Activated CD4-positive, alpha-beta memory T cell treated with anti-CD3 and anti-CD28 coated beads for 36 hours (primary cell): ENCODE results near the gene KRTAP4-2. TPM values are rescaled to one million over a fixed set of nuclear protein-coding genes. Genes with fewer than 3 reads are reported as not detected.
"Not testable (repeated sequence)": the region's sequence is repeated elsewhere in the genome, so short reads cannot be mapped to it uniquely, and the experiment has no call there.

Source experiments
- CTCF ChIA-PET: fragments of 350-600 bp; sonication (Branson Sonifier 250); formaldehyde crosslinking; loops from one replicate; lab custom pipeline; 2021; ENCODE audit warnings: antibody characterized with exemption, inconsistent platforms; lab: Charles Lee
- POLR2A ChIA-PET: fragments of 350-600 bp; sonication (Branson Sonifier 250); formaldehyde crosslinking; loops from one replicate; lab custom pipeline; 2021; ENCODE audit warnings: antibody characterized with exemption; lab: Charles Lee
- DNase-seq: peaks from one replicate; pipeline ENCODE4 v3.0.0-alpha.2; 2020
- H3K27ac Mint-ChIP-seq: one replicate; pipeline ENCODE4 v1.8.0; 2021; ENCODE audit warnings: mixed read lengths
- H3K27me3 Mint-ChIP-seq: one replicate; pipeline ENCODE4 v1.8.0; 2021; ENCODE audit warnings: mixed read lengths
- H3K36me3 Mint-ChIP-seq: one replicate; pipeline ENCODE4 v1.8.0; 2021; ENCODE audit warnings: mixed read lengths
- H3K4me1 Mint-ChIP-seq: one replicate; pipeline ENCODE4 v1.8.0; 2021; ENCODE audit warnings: low read depth, mixed read lengths
- H3K4me3 Mint-ChIP-seq: one replicate; pipeline ENCODE4 v1.8.0; 2021; ENCODE audit warnings: mild to moderate bottlenecking, mixed read lengths
- H3K9me3 Mint-ChIP-seq: one replicate; pipeline ENCODE4 v1.8.0; 2021; ENCODE audit warnings: mixed read lengths
- intact Hi-C: fragments of 100-400 bp; cut with micrococcal nuclease; formaldehyde crosslinking; loops from one replicate; pipeline ENCODE4 v1.15.1; 2023
- total RNA-seq, 2 experiments: library from RNA; stranded (reverse); gene quantifications; one replicate each; pipeline ENCODE4 v1.2.3, GENCODE V29; 2021

KRTAP4-2 gene
- total RNA-seq, 2 experiments from 2014 or later: not detected

DNA sequence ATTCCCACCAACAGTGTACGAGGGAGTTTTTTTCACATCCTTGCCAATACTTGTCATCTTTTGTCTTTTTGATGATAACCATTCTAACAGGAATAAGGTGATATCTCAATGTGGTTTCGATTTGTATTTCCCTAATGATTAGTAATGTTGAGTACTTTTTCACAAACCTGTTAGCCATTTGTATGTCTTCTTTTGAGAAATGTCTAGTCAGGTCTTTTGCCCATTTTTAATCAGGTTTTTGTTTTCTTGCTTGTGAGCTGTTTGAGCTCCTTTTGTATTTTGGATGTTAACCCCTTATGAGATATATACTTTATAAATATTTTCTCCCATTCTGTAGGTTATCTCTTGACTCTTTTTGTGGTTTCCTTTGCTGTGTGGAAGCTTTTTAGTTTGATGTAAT lies 26.5 kb downstream of the KRTAP4-2 start:
- ChIA-PET POLR2A (no interaction called here), CTCF (no interaction called here)
- no peaks in the 10 kb centered on the region for H3K9me3 Mint-ChIP-seq
- intact Hi-C loops: no loop called here
- H3K4me1 Mint-ChIP-seq: no peaks in the 10 kb centered on the region
- H3K4me3 Mint-ChIP-seq: no peak overlapping the region
- peaks cover 2% of the 10 kb centered on the region for H3K27me3 Mint-ChIP-seq
- no peak overlapping the region for H3K27ac Mint-ChIP-seq
- DNase-seq: no peak
- no peaks in the 10 kb centered on the region for H3K36me3 Mint-ChIP-seq

DNA sequence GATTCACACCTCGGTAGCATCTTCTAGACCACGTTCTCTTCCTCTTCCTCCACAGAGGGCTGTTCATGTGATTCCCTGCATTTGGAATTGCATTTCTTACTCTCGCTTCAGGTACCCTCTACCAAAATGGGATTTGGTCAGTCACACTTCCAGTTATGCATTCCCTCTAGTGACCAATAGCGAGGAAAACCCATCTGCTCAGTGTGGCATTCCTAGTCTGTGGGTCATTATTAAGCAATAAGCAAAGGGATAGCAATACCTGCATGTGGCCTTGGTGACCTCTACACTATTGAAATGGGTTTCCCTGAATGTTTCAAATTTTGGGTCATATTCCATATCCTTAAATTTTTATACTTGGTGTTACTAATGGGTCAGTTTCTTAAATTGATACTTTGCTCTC lies 28.0 kb downstream of the KRTAP4-2 start:
- CTCF ChIA-PET: no interaction called here
- H3K9me3 Mint-ChIP-seq: no peaks in the 10 kb centered on the region
- no peaks in the 10 kb centered on the region for H3K4me1 Mint-ChIP-seq
- no peaks in the 10 kb centered on the region for H3K36me3 Mint-ChIP-seq
- POLR2A ChIA-PET: no interaction called here
- H3K27me3 Mint-ChIP-seq: no peaks in the 10 kb centered on the region
- H3K27ac Mint-ChIP-seq: no peak overlapping the region
- intact Hi-C loops: no loop called here
- DNase-seq: no peak
- no peak overlapping the region for H3K4me3 Mint-ChIP-seq

DNA sequence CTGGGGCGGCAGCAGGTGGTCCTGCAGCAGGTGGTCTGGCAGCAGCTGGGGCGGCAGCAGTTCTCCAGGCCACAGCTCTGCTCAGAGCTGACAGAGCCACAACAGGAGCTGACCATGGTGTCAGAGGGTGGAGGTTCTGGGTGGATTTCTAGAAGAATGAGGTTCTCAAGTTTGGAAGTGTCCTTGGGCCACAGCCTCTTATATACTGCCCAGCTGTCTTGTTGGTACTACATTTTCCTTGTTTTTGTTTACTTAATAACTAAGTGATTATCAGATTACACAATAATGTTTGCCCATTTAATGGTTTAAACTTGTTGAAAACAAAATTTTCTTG lies 28.4 kb downstream of the KRTAP4-2 start, which contains the start of gene KRTAP4-5:
KRTAP4-5 (minus strand) TSS at position 174 of the 334 bp plus-strand sequence; CDS start at position 116, 58 bp downstream.
- POLR2A ChIA-PET: no interaction called here
- Mint-ChIP-seq H3K36me3 (no peaks in the 10 kb centered on the region), H3K27me3 (no peaks in the 10 kb centered on the region), H3K9me3 (no peaks in the 10 kb centered on the region), H3K4me3 (no peak within 1 kb of the TSS), H3K27ac (no peak within 1 kb of the TSS), H3K4me1 (no peaks in the 10 kb centered on the region)
- DNase-seq: no peak
- CTCF ChIA-PET: no interaction called here
- intact Hi-C loops: no loop called here

- CTCF ChIA-PET, DNase-seq, H3K9me3 Mint-ChIP-seq, intact Hi-C loops, H3K27ac Mint-ChIP-seq, POLR2A ChIA-PET, H3K27me3 Mint-ChIP-seq, H3K4me3 Mint-ChIP-seq, H3K36me3 Mint-ChIP-seq, H3K4me1 Mint-ChIP-seq: not testable (repeated sequence)
These were observed 28.9 kb downstream of the KRTAP4-2 start for GRCh38 chr17:41148971-41149651.

GRCh38 chr17:41147531-41148204 lies 30.4 kb downstream of the KRTAP4-2 start:
- ChIA-PET POLR2A (no interaction called here), CTCF (no interaction called here)
- no peak overlapping the region for H3K4me3 Mint-ChIP-seq
- no peak overlapping the region for H3K27ac Mint-ChIP-seq
- H3K4me1 Mint-ChIP-seq: no peaks in the 10 kb centered on the region
- no peaks in the 10 kb centered on the region for H3K27me3 Mint-ChIP-seq
- peaks cover 5% of the 10 kb centered on the region for H3K36me3 Mint-ChIP-seq
- DNase-seq: no peak
- intact Hi-C loops: no loop called here
- peaks cover 10% of the 10 kb centered on the region for H3K9me3 Mint-ChIP-seq

- Mint-ChIP-seq H3K9me3 (peaks cover 16% of the 10 kb centered on the region), H3K27ac (no peak overlapping the region), H3K4me3 (no peak overlapping the region), H3K4me1 (no peaks in the 10 kb centered on the region), H3K27me3 (no peaks in the 10 kb centered on the region), H3K36me3 (peaks cover 8% of the 10 kb centered on the region)
- ChIA-PET CTCF (no interaction called here), POLR2A (no interaction called here)
- intact Hi-C loops: no loop called here
- no peak for DNase-seq
These were observed 32.8 kb downstream of the KRTAP4-2 start for GRCh38 chr17:41145261-41145660.

DNA sequence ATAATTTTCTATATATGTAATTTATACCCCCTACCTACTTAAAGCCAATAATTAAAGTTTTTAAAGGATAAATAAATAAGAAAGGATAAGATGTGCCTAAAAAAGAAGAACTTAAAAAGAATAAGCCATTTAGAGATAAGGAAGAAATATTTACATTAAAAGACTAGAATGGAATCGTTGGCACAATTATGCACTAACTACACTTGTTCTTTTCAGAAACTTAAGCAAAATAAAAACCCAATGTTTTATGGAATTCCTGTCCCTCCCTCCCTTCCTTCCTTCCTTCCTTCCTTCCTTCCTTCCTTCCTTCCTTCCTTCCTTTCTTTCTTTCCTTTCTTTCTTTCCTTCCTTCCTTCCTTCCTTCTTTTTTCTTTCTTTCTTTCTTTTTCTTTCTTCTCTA lies 33.2 kb downstream of the KRTAP4-2 start:
- H3K27ac Mint-ChIP-seq: no peak overlapping the region
- DNase-seq: no peak
- CTCF ChIA-PET: no interaction called here
- H3K4me1 Mint-ChIP-seq: no peaks in the 10 kb centered on the region
- POLR2A ChIA-PET: no interaction called here
- intact Hi-C loops: no loop called here
- H3K36me3 Mint-ChIP-seq: peaks cover 8% of the 10 kb centered on the region
- no peaks in the 10 kb centered on the region for H3K27me3 Mint-ChIP-seq
- peaks cover 16% of the 10 kb centered on the region for H3K9me3 Mint-ChIP-seq
- H3K4me3 Mint-ChIP-seq: no peak overlapping the region

DNA sequence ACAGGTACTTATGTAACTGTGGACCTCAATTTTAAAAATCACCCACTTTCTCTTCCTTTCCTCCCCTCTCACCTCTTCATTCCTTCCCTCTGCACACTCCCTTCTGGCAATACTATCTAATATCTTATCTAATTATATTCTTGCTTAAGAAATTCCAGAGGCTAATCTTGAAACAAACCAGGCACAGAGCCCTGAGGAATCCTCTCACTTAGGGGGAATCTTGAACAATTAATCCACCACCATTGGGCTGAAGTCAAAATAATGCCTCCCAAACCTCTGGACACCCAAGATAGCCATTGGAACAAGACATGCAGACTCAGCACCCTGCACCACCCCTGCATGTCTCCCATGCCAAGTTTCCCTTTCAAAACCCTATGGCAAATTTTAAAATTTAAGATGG lies 36.7 kb downstream of the KRTAP4-2 start:
- intact Hi-C loops: no loop called here
- H3K4me3 Mint-ChIP-seq: no peak overlapping the region
- H3K27me3 Mint-ChIP-seq: peaks cover 5% of the 10 kb centered on the region
- CTCF ChIA-PET: no interaction called here
- no peak for DNase-seq
- H3K9me3 Mint-ChIP-seq: peaks cover 23% of the 10 kb centered on the region
- H3K27ac Mint-ChIP-seq: no peak overlapping the region
- peaks cover 11% of the 10 kb centered on the region for H3K36me3 Mint-ChIP-seq
- H3K4me1 Mint-ChIP-seq: no peaks in the 10 kb centered on the region
- POLR2A ChIA-PET: no interaction called here

GRCh38 chr17:41140360-41141131 lies 37.5 kb downstream of the KRTAP4-2 start, which contains the start of gene KRTAP4-6:
KRTAP4-6 (minus strand) TSS chr17:41140544; CDS start chr17:41140487, 57 bp downstream.
- ChIA-PET POLR2A (no interaction called here), CTCF (interaction anchor here (0.6 kb wide), 1 partner anchor 102 kb away, joined by 3 read pairs; no protein-coding TSS in a partner anchor)

GRCh38 chr17:41139865-41140264 lies 38.2 kb downstream of the KRTAP4-2 start:
- H3K4me1 Mint-ChIP-seq, CTCF ChIA-PET, H3K4me3 Mint-ChIP-seq, DNase-seq, POLR2A ChIA-PET, H3K27ac Mint-ChIP-seq, intact Hi-C loops, H3K27me3 Mint-ChIP-seq: not testable (repeated sequence)
- H3K9me3 Mint-ChIP-seq: peaks cover 23% of the 10 kb centered on the region
- peaks cover 11% of the 10 kb centered on the region for H3K36me3 Mint-ChIP-seq

More at GRCh38 chr17:41140360-41141131, 37.5 kb downstream of the KRTAP4-2 start, which contains the start of gene KRTAP4-6:
- Mint-ChIP-seq H3K9me3 (peaks cover 23% of the 10 kb centered on the region), H3K27me3 (peaks cover 5% of the 10 kb centered on the region), H3K4me1 (no peaks in the 10 kb centered on the region), H3K27ac (no peak within 1 kb of the TSS), H3K36me3 (peaks cover 11% of the 10 kb centered on the region), H3K4me3 (no peak within 1 kb of the TSS)
- no peak for DNase-seq
- intact Hi-C loops: no loop called here

DNA sequence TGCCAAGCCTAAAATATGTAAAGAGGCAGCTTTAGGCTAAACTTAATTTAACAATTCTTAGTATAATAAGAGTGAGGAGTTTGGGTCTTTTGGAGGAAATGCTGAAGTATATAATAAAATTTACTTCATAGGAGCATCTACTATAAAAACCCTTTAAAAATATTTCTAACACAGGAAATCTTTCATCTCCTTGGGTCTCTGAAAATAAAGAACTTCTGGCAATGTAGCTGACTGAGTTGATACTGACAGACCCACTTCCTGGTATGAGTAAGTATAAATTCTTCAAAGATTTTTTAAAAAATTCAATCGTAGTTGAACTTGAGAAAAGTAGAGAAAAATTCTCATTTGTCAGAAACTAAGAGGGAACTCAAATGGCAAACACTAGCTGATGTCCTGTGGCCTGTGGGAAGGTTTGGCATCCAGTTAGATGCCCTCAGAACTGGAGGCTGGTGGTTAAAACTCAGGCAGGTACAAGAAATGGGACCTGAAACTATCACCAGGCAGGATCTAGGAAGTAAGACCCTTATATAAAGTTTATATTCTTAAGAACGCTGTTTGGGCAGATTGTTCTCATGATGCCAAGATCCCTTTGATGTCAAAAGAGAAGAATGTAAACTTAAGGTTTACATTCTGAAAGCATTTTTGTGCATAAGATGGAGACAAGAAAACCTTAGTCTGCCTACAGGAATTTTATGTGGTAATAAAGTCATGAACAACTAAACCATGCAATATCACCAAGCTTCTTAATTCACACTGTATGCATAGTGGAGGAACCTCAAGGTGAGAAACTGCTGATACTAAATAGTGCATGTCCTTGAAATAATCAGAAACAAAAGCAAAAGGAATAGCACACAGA lies 43.9 kb downstream of the KRTAP4-2 start:
- H3K27me3 Mint-ChIP-seq: peaks cover 2% of the 10 kb centered on the region
- H3K36me3 Mint-ChIP-seq: no peaks in the 10 kb centered on the region
- intact Hi-C loops: no loop called here
- CTCF ChIA-PET: no interaction called here
- no peak overlapping the region for H3K4me3 Mint-ChIP-seq
- no peak for DNase-seq
- H3K9me3 Mint-ChIP-seq: peaks cover 7% of the 10 kb centered on the region
- POLR2A ChIA-PET: no interaction called here
- H3K4me1 Mint-ChIP-seq: peaks cover 15% of the 10 kb centered on the region
- no peak overlapping the region for H3K27ac Mint-ChIP-seq
